T-helper 22 cell (primary cell): Measurements from ENCODE around the gene MAP3K5.
"Not testable (repeated sequence)": the region's sequence is repeated elsewhere in the genome, so short reads cannot be mapped to it uniquely, and the experiment has no call there.

Experiments used
- DNase-seq: peaks from one replicate; pipeline ENCODE4 v3.0.0-alpha.2; 2020; ENCODE audit warnings: low read depth

The MAP3K5 gene, protein sequence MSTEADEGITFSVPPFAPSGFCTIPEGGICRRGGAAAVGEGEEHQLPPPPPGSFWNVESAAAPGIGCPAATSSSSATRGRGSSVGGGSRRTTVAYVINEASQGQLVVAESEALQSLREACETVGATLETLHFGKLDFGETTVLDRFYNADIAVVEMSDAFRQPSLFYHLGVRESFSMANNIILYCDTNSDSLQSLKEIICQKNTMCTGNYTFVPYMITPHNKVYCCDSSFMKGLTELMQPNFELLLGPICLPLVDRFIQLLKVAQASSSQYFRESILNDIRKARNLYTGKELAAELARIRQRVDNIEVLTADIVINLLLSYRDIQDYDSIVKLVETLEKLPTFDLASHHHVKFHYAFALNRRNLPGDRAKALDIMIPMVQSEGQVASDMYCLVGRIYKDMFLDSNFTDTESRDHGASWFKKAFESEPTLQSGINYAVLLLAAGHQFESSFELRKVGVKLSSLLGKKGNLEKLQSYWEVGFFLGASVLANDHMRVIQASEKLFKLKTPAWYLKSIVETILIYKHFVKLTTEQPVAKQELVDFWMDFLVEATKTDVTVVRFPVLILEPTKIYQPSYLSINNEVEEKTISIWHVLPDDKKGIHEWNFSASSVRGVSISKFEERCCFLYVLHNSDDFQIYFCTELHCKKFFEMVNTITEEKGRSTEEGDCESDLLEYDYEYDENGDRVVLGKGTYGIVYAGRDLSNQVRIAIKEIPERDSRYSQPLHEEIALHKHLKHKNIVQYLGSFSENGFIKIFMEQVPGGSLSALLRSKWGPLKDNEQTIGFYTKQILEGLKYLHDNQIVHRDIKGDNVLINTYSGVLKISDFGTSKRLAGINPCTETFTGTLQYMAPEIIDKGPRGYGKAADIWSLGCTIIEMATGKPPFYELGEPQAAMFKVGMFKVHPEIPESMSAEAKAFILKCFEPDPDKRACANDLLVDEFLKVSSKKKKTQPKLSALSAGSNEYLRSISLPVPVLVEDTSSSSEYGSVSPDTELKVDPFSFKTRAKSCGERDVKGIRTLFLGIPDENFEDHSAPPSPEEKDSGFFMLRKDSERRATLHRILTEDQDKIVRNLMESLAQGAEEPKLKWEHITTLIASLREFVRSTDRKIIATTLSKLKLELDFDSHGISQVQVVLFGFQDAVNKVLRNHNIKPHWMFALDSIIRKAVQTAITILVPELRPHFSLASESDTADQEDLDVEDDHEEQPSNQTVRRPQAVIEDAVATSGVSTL (N-terminal part only)

DNA sequence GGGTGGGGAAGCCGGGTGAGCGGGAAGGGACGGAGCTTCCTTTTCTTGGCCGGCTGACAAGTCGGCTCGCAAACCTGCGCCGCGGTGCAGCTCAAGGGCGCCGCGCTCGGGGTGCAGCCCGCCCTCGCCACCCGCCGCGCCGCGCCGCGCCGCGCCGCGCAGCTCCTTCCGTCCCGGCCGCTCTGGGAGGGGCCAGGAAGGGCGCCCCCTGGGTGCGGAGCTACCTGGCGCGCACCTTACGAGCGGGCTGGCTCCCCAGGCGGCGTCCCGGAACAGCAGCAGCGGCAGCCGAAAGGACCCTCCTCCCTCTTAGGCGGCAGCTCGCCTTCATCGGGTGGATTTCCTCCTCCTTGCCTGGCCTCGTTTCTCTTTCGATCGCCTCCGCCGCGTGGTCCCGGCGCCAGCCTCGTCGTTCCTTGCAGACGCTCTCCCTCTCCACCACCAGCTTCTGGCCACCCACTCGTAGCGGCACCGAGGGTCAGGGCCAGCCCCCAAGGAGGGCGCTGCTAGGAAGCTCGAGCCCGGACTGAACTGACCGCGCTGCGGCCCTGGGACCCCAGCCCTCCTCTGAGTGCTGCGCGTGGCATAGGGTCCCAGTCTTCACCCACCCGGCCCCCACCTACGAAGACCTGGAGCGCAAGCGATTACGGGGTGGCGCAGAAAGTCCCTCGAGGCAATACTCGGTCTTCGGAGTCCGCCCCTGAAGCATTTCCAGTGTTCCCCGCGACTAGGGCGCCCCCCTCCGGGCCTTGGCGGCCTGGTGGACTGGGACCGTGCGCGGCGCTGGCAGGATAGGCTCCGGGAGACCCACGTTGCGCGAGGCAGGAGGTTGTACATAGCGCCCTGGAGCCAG lies at the start of gene MAP3K5:
TSS of gene MAP3K5 (minus strand) at position 68 of the 853 bp plus-strand sequence. CDS start 320 bp downstream, outside the sequence.
- peak; percentile 84 for DNase-seq

DNA sequence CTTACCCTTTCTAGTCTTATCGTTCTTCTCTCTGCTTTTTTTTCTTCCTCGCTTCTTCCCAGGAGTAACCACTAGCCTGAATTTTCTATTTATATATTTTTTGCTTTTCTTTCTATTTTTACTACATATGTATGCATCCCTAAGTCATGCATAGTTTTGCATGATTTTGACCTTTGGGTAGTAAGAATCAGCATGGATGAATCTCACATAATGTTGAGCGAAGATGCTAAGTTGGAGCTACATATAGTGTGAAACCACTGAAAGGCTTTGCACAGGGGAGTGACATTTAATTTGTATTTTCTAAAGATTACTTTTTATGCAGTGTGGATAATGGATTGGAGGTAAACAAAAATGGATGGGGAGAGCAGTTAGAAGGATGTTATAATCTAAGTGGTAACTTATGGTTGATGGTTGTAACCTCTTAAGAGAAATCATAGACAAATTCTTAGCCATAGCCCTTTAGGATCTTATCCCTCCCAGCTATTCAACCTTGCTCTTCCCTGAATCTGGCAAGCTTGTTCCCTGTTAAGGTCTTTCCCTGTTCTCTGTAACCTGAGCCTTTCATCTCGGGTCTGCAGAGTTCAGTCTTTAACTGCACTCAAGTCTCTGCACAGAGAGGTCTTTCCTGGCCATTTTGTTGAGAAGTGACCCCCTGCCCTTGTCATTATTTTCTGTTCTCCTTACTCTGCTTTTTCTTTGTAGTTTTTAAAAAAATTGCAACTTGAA lies 48.2 kb upstream of the MAP3K5 start:
- DNase-seq: no peak

DNA sequence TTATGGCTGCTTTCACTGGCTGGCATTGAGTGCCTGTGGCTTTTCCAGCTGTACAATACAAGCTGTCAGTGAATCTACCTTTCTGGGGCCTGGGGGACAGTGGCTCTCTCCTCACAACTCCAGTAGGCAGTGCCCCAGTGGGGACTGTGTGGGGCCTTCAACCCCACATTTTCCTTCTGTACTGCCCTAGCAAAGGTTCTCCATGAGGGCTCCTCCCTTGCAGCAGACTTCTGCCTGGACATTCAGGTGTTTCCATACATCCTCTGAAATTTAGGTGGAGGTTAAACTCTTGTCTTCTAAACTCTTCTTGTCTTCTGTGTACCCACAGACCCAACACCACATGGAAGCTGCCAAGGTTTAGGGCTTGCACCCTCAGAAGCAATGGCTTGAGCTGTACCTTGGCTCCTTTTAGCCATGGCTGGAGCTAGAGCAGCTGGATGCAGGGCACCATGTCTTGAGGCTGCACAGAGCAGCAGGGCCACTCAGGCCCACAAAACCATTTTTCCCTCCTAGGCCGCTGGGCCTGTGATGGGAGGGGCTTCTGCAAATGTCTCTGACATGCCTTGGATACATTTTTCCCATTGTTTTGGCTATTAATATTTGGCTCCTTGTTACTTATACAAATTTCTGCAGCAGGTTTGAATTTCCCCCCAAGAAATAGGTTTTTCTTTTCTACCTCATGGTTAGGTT lies 39.7 kb upstream of the MAP3K5 start:
- DNase-seq: no peak

DNA sequence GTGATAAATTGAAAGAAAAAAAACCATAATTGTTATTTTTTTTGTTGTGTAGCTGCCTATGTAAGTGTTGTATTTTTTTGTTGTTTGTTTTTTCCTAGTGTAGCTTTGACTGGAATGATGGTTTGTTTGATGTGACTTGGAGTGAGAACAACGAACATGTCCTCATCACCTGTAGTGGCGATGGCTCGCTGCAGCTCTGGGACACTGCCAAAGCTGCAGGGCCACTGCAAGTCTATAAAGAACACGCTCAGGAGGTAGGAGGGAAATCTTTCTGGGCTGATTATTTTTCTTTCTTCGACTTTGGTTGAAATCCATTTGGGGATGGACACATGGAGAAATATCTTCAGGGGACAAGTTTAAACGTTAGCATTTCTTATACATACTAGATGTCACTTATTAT lies 33.9 kb upstream of the MAP3K5 start:
- no peak for DNase-seq

DNA sequence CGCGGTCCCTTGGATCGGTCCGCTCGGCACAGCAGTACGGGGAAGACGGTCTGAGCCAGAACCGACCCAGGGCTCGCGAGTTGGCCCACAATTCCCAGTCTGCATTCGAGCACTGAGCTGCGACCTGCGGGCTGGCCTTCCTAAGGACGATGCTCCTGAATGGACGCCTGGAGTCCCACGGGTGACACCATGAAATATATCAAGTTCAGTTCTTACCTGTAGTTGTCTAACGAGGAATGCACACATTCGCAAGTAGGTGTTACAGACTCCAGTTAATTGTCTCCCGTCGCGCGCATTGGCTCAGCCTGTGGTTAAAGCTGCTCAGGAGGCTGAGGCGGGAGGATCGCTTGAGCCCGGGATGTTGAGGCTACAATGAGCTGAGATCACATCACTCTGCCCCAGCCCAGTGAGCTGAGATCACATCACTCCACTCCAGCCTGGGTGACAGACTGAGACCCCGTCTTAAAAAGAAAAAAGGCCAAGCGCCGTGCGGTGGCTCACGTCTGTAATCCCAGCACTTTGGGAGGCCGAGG lies 30.9 kb upstream of the MAP3K5 start:
- DNase-seq: no peak

DNA sequence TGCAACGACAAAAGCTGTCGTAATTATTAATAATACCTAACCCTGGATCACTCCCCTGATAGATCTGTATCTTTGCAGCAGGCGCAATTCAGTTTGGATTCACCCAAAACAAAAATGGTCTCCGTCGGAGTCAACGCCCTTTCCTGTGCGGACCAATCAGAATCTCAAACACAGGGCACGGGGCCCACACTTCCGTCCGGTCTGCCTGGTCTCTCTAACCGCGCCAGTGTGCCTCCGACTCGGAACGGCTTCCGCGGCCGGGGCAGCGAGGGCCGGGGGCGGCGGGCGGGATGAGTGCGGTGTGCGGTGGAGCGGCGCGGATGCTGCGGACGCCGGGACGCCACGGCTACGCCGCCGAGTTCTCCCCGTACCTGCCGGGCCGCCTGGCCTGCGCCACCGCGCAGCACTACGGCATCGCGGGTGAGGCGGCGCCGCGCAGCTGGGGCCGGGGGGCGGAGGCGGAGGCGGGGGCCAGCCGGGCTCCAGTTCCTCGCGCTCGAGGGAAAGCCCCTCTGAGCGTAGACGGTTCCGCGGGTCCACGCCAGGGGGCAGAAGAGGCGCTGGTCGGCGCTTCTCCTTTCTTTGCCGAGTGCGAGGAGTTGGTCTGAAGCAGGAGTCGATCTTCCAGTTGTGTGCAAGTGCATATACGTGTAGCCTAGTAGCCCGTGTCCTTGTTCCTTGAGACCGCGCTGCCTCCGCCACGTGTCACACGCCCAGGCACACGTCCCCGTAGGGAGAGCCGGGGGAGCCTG lies 30.3 kb upstream of the MAP3K5 start, which contains the start of gene PEX7:
TSS of gene PEX7 (plus strand) at position 217 of the 752 bp plus-strand sequence. CDS start at position 291, 74 bp downstream.
- peak; percentile 83 for DNase-seq

DNA sequence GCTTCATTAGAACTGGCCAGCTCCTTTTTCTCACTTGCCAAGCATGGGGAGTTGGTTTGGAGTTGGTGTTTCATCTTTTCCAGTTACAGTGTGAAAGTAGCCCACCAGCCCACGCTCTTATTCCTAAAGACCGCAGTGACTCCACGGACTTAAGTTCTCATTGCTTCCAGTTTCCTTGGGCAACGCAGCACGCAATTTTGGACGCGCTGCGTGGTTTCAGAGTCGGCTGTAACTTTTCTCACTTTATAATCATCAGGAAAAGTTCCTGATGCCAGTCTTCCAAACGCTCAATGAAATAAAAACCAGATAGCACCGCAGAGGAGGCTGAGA lies 29.7 kb upstream of the MAP3K5 start:
- DNase-seq: no peak

DNA sequence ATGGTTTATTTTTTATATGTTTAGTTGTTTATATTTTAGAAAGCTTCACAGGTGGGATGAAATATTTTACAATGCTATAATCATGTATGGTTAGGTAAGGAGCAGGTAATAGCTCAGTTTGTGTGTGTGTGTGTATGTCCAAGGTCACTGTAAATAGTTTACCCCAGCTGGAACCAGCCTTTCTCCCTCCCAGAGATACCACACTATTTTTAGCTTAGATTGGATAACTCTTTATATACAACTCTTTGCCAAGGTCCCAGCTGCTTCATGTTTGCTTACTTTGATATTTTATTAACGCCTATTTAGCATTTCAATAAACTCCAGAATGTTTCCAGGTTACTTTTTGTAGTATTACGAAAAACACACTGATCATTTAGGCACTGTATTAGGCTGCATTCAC lies 28.3 kb upstream of the MAP3K5 start:
- DNase-seq: no peak

DNA sequence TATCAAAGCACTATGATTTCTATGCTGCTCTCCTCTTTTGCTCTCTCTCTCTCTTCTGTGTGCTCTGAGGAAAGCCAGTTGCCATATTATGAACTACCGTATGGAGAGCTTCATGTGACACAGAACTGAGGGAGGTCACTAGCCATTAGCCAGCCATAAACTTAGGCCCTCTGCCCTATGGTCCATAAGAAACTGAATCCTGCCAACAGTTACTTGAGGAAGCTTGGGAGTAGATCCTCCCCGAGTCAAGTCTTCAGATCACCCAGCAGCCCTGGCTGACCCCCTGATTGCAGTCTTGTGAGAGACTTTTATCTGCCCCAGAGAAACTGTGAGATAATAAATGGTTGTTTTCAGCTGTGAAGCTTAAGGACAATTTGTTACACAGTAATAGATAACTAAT lies 24.4 kb upstream of the MAP3K5 start:
- DNase-seq: no peak

DNA sequence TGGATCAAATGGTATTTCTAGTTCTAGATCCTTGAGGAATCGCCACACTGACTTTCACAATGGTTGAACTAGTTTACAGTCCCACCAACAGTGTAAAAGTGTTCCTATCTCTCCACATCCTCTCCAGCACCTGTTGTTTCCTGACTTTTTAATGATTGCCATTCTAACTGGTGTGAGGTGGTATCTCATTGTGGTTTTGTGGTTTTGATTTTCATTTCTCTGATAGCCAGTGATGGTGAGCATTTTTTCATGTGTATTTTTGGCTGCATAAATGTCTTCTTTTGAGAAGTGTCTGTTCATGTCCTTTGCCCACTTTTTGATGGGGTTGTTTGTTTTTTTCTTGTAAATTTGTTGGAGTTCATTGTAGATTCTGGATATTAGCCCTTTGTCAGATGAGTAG lies 23.3 kb upstream of the MAP3K5 start:
- not testable (repeated sequence) for DNase-seq

DNA sequence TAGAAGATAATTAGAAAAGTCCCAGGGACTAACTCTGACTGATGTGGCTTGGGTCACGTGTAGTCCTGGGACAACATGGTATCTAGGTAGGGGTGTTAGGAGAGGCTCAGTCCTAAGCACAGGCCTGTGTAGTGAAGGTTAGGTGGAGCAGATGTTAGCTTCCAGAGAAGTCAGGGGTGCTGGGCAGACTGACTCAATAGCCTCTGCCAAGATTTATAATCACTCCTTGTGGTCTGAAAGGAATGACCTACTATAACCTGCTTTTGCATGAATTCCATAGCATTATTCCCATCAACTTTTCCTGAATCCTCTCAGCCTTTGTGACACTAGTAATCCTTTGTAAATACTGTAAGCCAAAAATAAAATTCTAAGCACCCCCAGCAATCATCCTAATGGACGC lies 19.9 kb upstream of the MAP3K5 start:
- no peak for DNase-seq

DNA sequence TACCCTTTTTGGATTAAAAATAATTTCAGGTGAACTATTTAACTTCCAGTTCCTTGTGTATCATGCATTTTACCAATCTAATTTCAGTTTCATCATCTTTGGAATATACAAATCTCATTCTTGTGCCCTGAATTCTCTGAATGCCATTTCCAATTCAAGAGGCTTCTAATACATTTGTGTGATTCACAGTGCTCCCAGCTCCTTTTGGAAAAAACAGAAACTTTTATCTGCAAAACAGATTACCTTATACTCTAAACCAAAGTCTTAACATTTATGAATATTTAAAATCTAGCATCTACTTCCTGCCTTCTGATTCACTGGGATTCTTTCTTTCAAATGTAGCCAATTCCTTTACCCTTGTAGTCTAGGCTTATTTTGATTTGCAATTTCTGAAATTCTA lies 19.0 kb upstream of the MAP3K5 start:
- no peak for DNase-seq

DNA sequence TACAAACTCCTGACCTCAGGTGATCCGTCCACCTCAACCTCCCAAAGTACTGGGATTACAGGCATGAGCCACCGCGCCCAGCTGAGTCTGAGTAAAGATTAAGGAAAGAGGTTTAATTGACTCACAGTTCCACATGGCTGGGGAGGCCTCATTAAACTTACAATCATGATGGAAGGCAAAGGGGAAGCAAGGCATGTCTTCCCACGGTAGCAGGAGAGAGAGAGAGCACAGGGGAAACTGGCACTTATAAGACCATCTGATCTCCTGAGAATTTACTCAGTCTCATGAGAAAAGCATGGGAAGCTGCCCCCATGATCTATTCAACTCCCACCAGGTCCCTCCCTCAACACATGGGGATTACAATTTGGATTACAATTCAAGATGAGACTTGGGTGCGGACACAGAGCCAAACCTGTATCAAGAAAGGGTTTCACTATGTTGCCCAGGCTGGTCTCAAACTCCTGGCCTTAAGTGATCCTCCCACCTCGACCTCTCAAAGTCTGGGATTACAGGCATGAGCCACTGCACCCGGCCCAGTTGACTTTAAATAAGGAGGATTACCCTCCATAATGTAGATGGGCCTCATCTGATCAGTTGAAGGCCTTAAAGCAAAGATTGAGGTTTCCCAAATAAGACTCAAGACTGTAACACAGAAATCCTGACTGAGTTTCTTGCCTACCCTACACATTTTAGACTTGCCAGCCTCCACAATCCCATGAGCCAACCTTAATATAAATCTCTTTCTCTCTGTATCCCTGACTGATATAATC lies 17.0 kb upstream of the MAP3K5 start:
- DNase-seq: no peak

DNA sequence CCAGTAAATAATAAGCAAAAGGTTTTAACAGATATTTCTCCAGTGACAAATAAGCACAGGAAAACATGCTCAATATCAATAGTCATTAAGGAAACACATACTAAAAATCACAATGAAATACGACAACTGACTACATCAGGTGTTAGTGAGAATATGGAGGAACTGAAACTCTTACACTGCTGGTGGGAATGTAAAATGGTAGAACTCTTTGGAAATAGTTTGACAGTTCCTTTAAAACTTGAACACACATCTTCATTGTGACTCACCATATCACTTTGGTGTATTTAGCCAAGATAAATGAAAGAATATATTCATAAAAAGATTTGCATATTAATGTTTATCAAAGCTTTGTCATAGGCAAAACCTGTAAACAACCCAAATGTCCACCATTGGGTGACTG lies 11.3 kb upstream of the MAP3K5 start:
- DNase-seq: no peak

DNA sequence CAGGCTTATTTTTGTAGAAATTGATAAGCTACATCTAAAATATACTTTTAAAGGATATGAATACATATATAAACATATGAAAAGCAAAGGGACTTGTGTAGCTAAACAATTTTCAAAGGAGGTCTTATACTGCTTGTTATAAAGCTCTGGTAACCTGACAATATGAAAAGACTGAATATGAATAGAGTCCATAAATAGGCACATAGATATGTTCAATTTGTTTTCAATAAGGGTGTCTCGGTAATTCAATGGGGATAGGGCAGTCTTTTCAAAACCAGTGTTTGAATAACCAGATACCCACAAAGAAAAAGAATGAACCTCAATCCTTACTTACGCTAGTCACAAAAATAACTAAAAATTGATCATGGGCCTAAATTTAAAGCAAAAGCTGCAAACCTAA lies 9.3 kb upstream of the MAP3K5 start:
- DNase-seq: no peak

DNA sequence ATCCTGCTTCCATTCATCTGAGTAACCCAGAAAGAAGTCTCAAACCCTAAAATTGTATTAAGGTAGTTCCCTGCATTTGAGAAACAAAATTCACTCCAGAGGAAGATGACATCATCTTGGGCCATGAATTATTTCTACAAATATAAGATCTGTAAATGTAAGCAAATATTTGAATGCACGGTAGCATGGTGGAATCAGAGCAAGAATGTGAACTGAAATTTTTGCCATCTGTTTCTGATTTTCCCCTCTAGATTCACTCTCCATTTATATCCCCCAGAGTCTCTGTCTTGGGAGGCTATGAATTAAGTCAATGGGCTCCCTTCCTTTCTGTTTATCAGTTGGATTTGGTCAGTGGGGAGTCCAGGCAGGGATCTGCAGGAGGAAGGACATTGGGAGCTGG lies 5.8 kb upstream of the MAP3K5 start:
- DNase-seq: no peak

DNA sequence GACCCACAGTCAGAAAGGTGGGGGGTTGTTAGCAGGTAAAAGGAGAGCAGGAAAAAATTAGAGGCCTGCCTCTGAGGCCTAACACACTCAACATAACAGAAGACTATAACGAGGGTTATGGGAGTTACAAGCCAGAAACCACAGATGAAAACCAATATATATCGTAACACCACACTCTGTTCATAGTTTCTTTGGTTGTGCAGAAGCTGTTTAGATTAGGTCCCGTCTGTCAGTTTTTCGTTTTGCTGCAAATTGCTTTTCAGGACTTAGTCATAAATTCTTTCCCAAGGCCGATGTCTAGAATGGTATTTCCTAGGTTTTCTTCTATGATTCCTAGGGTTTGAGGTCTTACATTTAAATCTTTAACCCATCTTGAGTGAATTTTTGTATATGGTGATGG lies 3.7 kb upstream of the MAP3K5 start:
- DNase-seq: no peak

DNA sequence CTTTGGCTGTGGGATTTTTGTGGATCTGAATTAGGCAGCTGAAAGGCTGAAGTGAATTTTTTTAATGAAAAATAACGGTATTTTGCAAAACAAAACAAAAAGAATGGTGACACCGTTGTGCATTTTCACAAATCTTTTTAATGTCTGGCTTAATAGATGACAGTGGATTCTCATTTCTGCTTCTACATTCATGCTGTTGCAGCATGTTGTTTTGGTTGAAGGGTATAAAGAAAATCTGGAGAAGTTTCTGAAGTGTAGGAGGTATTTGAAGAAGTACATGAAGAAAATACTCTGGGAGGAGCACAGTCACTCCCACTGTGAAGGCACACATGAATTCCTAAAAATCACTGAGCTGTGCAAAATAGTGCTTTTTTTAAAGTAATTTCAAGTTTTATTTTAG lies 3.1 kb upstream of the MAP3K5 start:
- DNase-seq: no peak
